A673 (cell line): ENCODE data around the gene ELOVL7.

Source experiments
- CTCF ChIP-seq: fragments of 300-800, 200-600 bp; sonication (generic); conservative IDR thresholded peaks from 2 replicates; pipeline ENCODE4 v1.5.1; 2017; ENCODE audit warnings: low read depth, mild to moderate bottlenecking, antibody characterized with exemption, low read length, moderate library complexity, mixed read lengths
- EZH2 ChIP-seq: fragments of 200-600 bp; sonication (generic); IDR thresholded peaks from 2 replicates; pipeline ENCODE4 v1.6.1; 2017; ENCODE audit warnings: borderline replicate concordance, low read depth, mild to moderate bottlenecking, mixed read lengths, antibody characterized with exemption, low read length; ENCODE audit not compliant: poor library complexity, severe bottlenecking

GRCh38 chr5:60852317-60852716 lies 8.2 kb upstream of the ELOVL7 start:
- TF ChIP-seq CTCF (no peak), EZH2 (no peak)
